GM21529 (cell line): ENCODE measurements around the gene PDZD2.

Experiments used
- ATAC-seq: cut with Tn5 transposase; IDR thresholded peaks from one replicate; pipeline ENCODE4 v1.9.1; 2021; ENCODE audit not compliant: unreplicated experiment

Gene PDZD2

GRCh38 chr5:32126691-32127090 is 487.8 kb downstream of the PDZD2 start:
- no peak for ATAC-seq

GRCh38 chr5:32127711-32128110 is 488.8 kb downstream of the PDZD2 start:
- ATAC-seq: no peak

GRCh38 chr5:32129074-32129598 is 490.2 kb downstream of the PDZD2 start:
- no peak for ATAC-seq

- no peak for ATAC-seq
Measured at GRCh38 chr5:32130865-32131264, 491.9 kb downstream of the PDZD2 start.

- no peak for ATAC-seq
Measured at GRCh38 chr5:32131604-32132003, 492.7 kb downstream of the PDZD2 start.

- ATAC-seq: no peak
Measured at GRCh38 chr5:32132757-32133156, 493.8 kb downstream of the PDZD2 start.

GRCh38 chr5:32135086-32135485 is 496.2 kb downstream of the PDZD2 start:
- no peak for ATAC-seq

- ATAC-seq: no peak
Measured at GRCh38 chr5:32136342-32136741, 497.4 kb downstream of the PDZD2 start.

- ATAC-seq: no peak
Measured at GRCh38 chr5:32138839-32139493, 500.0 kb downstream of the PDZD2 start.

GRCh38 chr5:32143617-32144377 is 504.9 kb downstream of the PDZD2 start:
- ATAC-seq: no peak

- ATAC-seq: no peak
Measured at GRCh38 chr5:32144378-32145207, 505.7 kb downstream of the PDZD2 start.

GRCh38 chr5:32145378-32145777 is 506.4 kb downstream of the PDZD2 start:
- ATAC-seq: no peak

- no peak for ATAC-seq
Measured at GRCh38 chr5:32147236-32147635, 508.3 kb downstream of the PDZD2 start.

- ATAC-seq: no peak
Measured at GRCh38 chr5:32147959-32148358, 509.0 kb downstream of the PDZD2 start.

GRCh38 chr5:32150366-32150765 is 511.4 kb downstream of the PDZD2 start:
- no peak for ATAC-seq

- ATAC-seq: no peak
Measured at GRCh38 chr5:32151198-32151597, 512.3 kb downstream of the PDZD2 start.

GRCh38 chr5:32153723-32154122 is 514.8 kb downstream of the PDZD2 start:
- ATAC-seq: no peak

- ATAC-seq: no peak
Measured at GRCh38 chr5:32155211-32155610, 516.3 kb downstream of the PDZD2 start.

GRCh38 chr5:32156635-32157034 is 517.7 kb downstream of the PDZD2 start:
- no peak for ATAC-seq

GRCh38 chr5:32157078-32157477 is 518.1 kb downstream of the PDZD2 start:
- no peak for ATAC-seq

GRCh38 chr5:32158679-32158975 is 519.7 kb downstream of the PDZD2 start:
- no peak for ATAC-seq
